Small intestine (tissue), 7 donors: ENCODE results near the gene BTBD10. TPM values are rescaled to one million over a fixed set of nuclear protein-coding genes. Genes with fewer than 3 reads are reported as not detected.
A peak's percentile ranks its signal among the peaks of the same experiment; 100 is the strongest.
"Not testable (repeated sequence)": the region's sequence is repeated elsewhere in the genome, so short reads cannot be mapped to it uniquely, and the experiment has no call there.

ENCODE experiments used
- DNase-seq, 2 donors: peaks; one replicate each; pipeline versions ENCODE4 v3.0.0 to v3.0.0-alpha.2; 2013
- FAIRE-seq: peaks from 2 replicates; lab custom pipeline; 2012; peaks lifted over from hg19 to GRCh38; lab: Jason Lieb, UNC
- H3K27ac ChIP-seq, 3 donors: one replicate each; pipeline ENCODE4 v1.5.1; 2013; ENCODE audit warnings: low read length in 2 of 3, mild to moderate bottlenecking in 2 of 3, control low read depth in 1 of 3, inconsistent platforms in 1 of 3, low read depth in 1 of 3, moderate library complexity in 1 of 3
- H3K27me3 ChIP-seq, 3 donors: one replicate each; pipeline ENCODE4 v1.6.1; 2013; ENCODE audit warnings: low read length in 3 of 3, inconsistent platforms in 1 of 3; ENCODE audit not compliant: control insufficient read depth in 3 of 3, insufficient read depth in 3 of 3
- H3K36me3 ChIP-seq, 3 donors: one replicate each; pipeline ENCODE4 v1.6.1; 2013; ENCODE audit warnings: low read length in 3 of 3, inconsistent platforms in 1 of 3, low read depth in 1 of 3, mild to moderate bottlenecking in 1 of 3, moderate library complexity in 1 of 3; ENCODE audit not compliant: control insufficient read depth in 3 of 3, insufficient read depth in 2 of 3
- H3K4me1 ChIP-seq, 3 donors: one replicate each; pipeline ENCODE4 v1.6.1; 2013; ENCODE audit warnings: low read length in 2 of 3, inconsistent platforms in 1 of 3, low read depth in 1 of 3, mild to moderate bottlenecking in 1 of 3, moderate library complexity in 1 of 3; ENCODE audit not compliant: control insufficient read depth in 3 of 3, insufficient read depth in 2 of 3
- H3K4me3 ChIP-seq, 3 donors: one replicate each; pipeline ENCODE4 v1.5.1; 2013; ENCODE audit warnings: low read length in 3 of 3, control low read depth in 1 of 3, inconsistent platforms in 1 of 3, low read depth in 1 of 3, mild to moderate bottlenecking in 1 of 3, moderate library complexity in 1 of 3
- H3K9me3 ChIP-seq, 2 donors: one replicate each; pipeline ENCODE4 v1.6.1; 2013; ENCODE audit warnings: low read depth in 1 of 2, low read length in 1 of 2; ENCODE audit not compliant: control insufficient read depth in 2 of 2, insufficient read depth in 1 of 2
- WGBS, 3 donors: extraction: QIAGEN DNeasy Blood & Tissue Kit; methylation state at CpG; one replicate each; pipeline ENCODE4 v1.1.7; 2013; 5-methylcytosine and 5-hydroxymethylcytosine counted together
- polyA plus RNA-seq, 4 donors: library from polyadenylated mRNA; stranded (reverse) in 3 of 4; unstranded in 1 of 4; fragments of 200-250 nt in 3 of 4; fragments of 120-200 nt in 1 of 4; gene quantifications; one replicate each; pipeline versions ENCODE4 v1.2.1 to v1.2.3, GENCODE V29; 2013
- donor health status: healthy with polysubstance abuse.
- donor health status: control.
- donor health status: control.
- donor health status: Bipolar disorder and iron deficiency.
- donor health status: healthy.

The BTBD10 gene
- polyA plus RNA-seq, 4 donors = 18.7 to 21.1 (median 20.2) TPM

DNA sequence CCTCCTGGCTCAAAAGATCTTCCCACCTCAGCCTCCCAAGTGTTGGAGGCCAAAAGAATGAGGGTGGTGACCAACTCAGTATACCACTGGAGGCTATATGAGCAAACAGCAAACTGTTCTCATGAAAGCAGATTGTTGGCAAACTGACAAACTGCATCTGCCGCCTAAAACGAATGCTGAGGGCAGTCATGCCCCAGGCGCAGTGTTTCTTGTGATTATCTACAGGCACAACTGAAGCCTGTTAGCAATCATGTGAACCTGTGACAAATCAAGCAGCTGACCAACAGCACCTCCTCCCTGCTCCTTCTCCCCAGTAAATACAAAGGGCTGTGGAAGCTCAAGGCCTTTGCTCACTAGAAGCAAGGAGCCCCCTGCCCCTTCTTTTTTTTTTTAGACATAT is 47.8 kb downstream of the BTBD10 start:
- no peaks in the 10 kb centered on the region for H3K9me3 ChIP-seq
- no peak overlapping the region for H3K4me3 ChIP-seq
- WGBS, 3 donors = 84 to 93% (median 88%) methylated on average over 3 of the region's 3 CpGs
- H3K27me3 ChIP-seq = no peaks in the 10 kb centered on the region
- FAIRE-seq (no peak), DNase-seq (no peak)
- no peaks in the 10 kb centered on the region for H3K4me1 ChIP-seq
- no peak overlapping the region for H3K27ac ChIP-seq
- peaks cover 8 to 19% (median 10%) of the 10 kb centered on the region in 3 donors for H3K36me3 ChIP-seq

DNA sequence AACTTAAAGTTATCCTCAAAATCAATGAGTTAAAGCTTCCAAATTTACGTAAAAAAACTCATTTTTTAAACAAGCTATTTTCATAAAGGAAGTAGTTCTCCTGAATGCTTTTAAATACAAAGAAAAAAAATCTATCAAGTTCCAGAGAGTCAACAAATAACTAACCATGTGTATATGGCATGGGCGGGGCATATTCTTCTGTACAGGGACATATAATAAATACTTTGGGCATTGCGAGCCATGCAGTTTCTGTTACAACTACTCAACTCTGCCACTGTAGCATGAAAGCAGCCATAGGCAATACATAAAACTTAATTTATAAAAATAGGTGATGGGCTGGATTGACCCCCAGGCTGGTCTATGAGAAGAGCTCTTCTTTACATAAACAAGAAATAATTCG is 57.8 kb downstream of the BTBD10 start:
- no peaks in the 10 kb centered on the region for H3K27me3 ChIP-seq
- no peak for FAIRE-seq
- H3K4me1 ChIP-seq = no peaks in the 10 kb centered on the region
- H3K36me3 ChIP-seq = peaks cover 0 to 11% (median 2%) of the 10 kb centered on the region in 3 donors
- no peaks in the 10 kb centered on the region for H3K9me3 ChIP-seq
- 93 to 95% (median 95%) methylated on average over 4 of the region's 4 CpGs for WGBS, 3 donors
- peak in 1 of 2 donors; percentile 36 for DNase-seq
- H3K4me3 ChIP-seq = no peak overlapping the region
- H3K27ac ChIP-seq = no peak overlapping the region

DNA sequence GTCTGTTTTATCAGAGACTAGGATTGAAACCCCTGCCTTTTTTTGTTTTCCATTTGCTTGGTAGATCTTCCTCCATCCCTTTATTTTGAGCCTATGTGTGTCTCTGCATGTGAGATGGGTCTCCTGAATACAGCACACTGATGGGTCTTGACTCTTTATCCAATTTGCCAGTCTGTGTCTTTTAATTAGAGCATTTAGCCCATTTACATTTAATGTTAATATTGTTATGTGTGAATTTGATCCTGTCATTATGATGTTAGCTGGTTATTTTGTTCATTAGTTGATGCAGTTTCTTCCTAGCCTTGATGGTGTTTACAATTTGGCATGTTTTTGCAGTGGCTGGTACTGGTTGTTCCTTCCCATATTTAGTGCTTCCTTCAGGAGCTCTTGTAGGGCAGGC is 64.7 kb downstream of the BTBD10 start:
- H3K4me3 ChIP-seq, DNase-seq, FAIRE-seq, H3K27me3 ChIP-seq, H3K9me3 ChIP-seq, H3K36me3 ChIP-seq, H3K27ac ChIP-seq, H3K4me1 ChIP-seq: not testable (repeated sequence)

DNA sequence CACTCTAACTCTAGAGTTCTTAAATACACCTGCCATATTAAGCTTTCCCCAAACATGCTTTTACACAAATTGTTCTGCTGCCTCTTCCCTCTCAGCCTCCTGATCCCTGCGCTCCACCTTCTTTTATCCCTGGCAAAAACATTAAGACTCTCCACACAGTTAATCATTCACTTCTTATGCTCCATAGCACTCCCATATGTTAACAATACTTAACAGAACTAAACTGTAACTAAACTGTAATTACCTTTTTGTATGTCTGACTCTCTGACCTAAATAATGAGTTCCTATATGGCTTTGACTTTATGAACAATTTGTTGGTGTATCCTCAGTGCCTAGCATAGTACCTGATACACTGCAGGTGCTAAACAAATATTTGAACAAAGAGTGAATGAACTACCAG is 71.8 kb downstream of the BTBD10 start:
- DNase-seq (peak; percentile 15 to 35), FAIRE-seq (no peak)
- H3K36me3 ChIP-seq = peaks cover 0 to 4% (median 4%) of the 10 kb centered on the region in 3 donors
- H3K4me3 ChIP-seq = no peak overlapping the region
- no peak overlapping the region for H3K27ac ChIP-seq
- H3K9me3 ChIP-seq = no peaks in the 10 kb centered on the region
- no peaks in the 10 kb centered on the region for H3K27me3 ChIP-seq
- 61 to 81% (median 68%) methylated on average over 1 of the region's 1 CpG for WGBS, 3 donors
- peaks cover 0 to 3% (median 0%) of the 10 kb centered on the region in 3 donors for H3K4me1 ChIP-seq

DNA sequence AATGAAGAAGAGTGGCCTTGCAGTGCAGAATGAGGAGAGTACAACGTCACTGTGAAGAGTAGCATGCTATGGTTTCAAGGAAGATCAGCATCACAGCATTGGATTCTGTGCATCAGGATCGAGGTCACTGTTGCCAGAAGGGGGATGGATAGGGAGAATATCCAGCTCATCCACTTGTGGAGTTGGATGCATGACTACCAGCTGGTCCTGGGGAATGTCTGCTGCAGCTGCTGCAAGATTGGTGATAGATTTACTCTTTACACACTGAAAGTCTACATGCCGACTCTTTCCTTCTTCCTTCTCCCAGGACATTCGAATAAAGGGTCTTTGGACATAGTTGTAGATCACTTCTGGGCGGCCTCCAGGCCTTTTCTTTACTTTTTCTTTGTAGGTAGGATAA is 74.3 kb downstream of the BTBD10 start:
- DNase-seq (no peak), FAIRE-seq (no peak)
- 80 to 94% (median 94%) methylated on average over 5 of the region's 5 CpGs for WGBS, 3 donors
- Histone ChIP-seq H3K4me3 (no peak overlapping the region), H3K27me3 (no peaks in the 10 kb centered on the region), H3K36me3 (peaks cover 2 to 6% (median 4%) of the 10 kb centered on the region in 3 donors), H3K4me1 (peaks cover 0 to 3% (median 0%) of the 10 kb centered on the region in 3 donors), H3K27ac (no peak overlapping the region), H3K9me3 (no peaks in the 10 kb centered on the region)

DNA sequence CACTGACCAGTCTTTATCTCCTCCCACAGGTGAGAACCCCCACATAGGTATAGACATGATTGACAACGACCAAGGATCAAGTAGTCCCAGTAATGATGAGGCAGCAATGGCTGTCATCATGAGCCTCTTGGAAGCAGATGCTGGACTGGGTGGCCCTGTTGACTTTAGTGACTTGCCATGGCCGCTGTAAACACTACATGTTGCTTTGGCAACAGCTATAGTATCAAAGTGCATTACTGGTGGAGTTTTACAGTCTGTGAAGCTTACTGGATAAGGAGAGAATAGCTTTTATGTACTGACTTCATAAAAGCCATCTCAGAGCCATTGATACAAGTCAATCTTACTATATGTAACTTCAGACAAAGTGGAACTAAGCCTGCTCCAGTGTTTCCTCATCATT is 76.5 kb downstream of the BTBD10 start:
- Histone ChIP-seq H3K36me3 (peaks cover 6 to 13% (median 7%) of the 10 kb centered on the region in 3 donors), H3K27ac (no peak overlapping the region), H3K9me3 (no peaks in the 10 kb centered on the region), H3K27me3 (no peaks in the 10 kb centered on the region), H3K4me1 (peaks cover 0 to 3% (median 0%) of the 10 kb centered on the region in 3 donors), H3K4me3 (no peak overlapping the region)
- WGBS, 3 donors = 28 to 76% (median 39%) methylated on average over 2 of the region's 2 CpGs
- DNase-seq (peak; percentile 77 to 84), FAIRE-seq (no peak)

DNA sequence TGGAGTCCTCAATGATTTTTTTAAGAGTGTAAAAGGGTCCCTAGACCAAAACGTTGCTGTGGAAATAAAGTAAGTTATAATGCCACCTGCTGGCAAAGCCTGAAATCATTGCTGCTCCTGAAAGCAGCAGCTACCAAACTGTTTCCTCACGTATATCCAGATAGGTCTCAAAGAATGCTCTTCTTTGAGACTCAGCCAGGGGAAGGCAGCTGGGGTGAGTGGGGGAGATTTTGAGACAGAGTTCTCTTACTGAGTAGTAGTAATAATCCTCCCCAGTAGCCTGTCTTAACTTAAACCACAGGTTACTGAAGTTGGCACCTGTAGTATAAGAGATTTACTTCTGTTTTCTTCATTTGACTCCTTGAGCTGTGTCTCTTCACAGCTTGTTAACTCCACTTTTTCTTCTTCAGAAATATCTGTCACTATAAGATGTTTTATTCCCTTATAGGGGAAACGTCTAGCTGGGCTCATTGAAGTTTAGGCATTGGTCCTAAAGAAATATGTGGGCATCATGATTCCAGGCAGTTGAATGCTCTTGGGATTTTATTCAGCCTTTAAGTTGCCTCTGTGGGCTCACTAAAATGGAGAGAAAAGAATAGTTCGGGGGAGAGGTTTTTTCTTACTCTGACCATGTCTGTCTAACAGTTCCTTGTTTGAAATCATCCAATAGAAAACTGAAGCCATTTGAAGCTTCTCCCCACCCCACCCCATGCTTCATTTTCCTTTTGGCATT is 77.9 kb downstream of the BTBD10 start:
- no peak for FAIRE-seq

DNA sequence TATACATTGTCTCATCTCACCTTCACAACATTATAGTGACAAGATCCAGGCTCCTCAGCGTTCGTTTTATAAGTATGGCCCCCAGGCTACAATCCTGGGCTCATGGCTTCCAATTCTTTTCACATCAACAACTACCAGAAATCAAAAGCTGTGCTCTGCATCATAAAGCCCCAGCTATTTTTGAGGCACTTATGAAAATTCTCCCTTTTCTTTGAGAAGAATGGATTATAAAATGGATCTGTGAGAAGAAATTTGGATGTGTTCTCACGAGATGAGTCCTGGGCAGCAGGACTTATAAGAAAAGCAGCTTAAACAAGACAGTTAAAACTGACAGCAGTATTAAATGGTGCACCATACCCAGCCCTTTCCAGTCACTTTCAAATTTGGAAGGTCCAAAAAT is 80.3 kb downstream of the BTBD10 start:
- Histone ChIP-seq H3K27ac (no peak overlapping the region), H3K9me3 (no peaks in the 10 kb centered on the region), H3K27me3 (no peaks in the 10 kb centered on the region), H3K4me3 (no peak overlapping the region), H3K4me1 (peaks cover 0 to 3% (median 0%) of the 10 kb centered on the region in 3 donors), H3K36me3 (peaks cover 5 to 25% (median 5%) of the 10 kb centered on the region in 3 donors)
- DNase-seq (no peak), FAIRE-seq (no peak)
- WGBS, 3 donors = 95 to 96% (median 96%) methylated on average over 3 of the region's 3 CpGs

More for the DNA sequence above, 77.9 kb downstream of the BTBD10 start:
- Histone ChIP-seq H3K4me1 (peaks cover 0 to 3% (median 0%) of the 10 kb centered on the region in 3 donors), H3K9me3 (no peaks in the 10 kb centered on the region), H3K27ac (no peak overlapping the region), H3K36me3 (peaks cover 4 to 18% (median 7%) of the 10 kb centered on the region in 3 donors), H3K27me3 (no peaks in the 10 kb centered on the region), H3K4me3 (no peak overlapping the region)
- DNase-seq = peak; percentile 26 to 45
- WGBS, 3 donors = 28 to 45% (median 35%) methylated on average over 4 of the region's 4 CpGs
